Measurements from ENCODE around the gene TUNAR.

- TF ChIP-seq CTCF (IDR thresholded peaks at IDR 0.05) (no peak), POLR2AphosphoS5 (IDR thresholded peaks at IDR 0.05) (no peak), EP300 (IDR thresholded peaks at IDR 0.05) (no peak), POLR2A (IDR thresholded peaks at IDR 0.05) (no peak)
These were observed 80.2 kb downstream of the TUNAR start for GRCh38 chr14:95956601-95957460.

Data from upper lobe of left lung (tissue), 4 donors.